Right cardiac atrium (tissue), 5 donors: ENCODE measurements around the gene HOXB7. TPM values are rescaled to one million over a fixed set of nuclear protein-coding genes. Genes with fewer than 3 reads are reported as not detected.

ENCODE experiments used
- ATAC-seq, 2 donors: fragments of 200-7000 bp; cut with Tn5 transposase; one replicate each; pipeline versions ENCODE4 v1.8.0 to v1.9.1; 2020; ENCODE audit warnings: moderate library complexity in 2 of 2, mild to moderate bottlenecking in 1 of 2
- DNase-seq, 3 donors: peaks; one replicate each; pipeline ENCODE4 v3.0.0-alpha.2; 2020
- H3K27ac ChIP-seq: one replicate; pipeline ENCODE4 v1.5.1; 2013; ENCODE audit warnings: mild to moderate bottlenecking, low read length, control low read depth, moderate library complexity
- H3K27me3 ChIP-seq: one replicate; pipeline ENCODE4 v1.6.1; 2013; ENCODE audit not compliant: control insufficient read depth, insufficient read depth
- H3K4me1 ChIP-seq: one replicate; pipeline ENCODE4 v1.6.1; 2013; ENCODE audit warnings: low read length; ENCODE audit not compliant: control insufficient read depth, insufficient read depth
- H3K4me3 ChIP-seq: one replicate; pipeline ENCODE4 v1.5.1; 2013; ENCODE audit warnings: low read length, control low read depth
- H3K9me3 ChIP-seq: one replicate; pipeline ENCODE4 v1.6.1; 2013; ENCODE audit warnings: low read length; ENCODE audit not compliant: control insufficient read depth
- WGBS: extraction: QIAGEN DNeasy Blood & Tissue Kit; methylation state at CpG from one replicate; pipeline ENCODE4 v1.1.7; 2013; 5-methylcytosine and 5-hydroxymethylcytosine counted together
- intact Hi-C, 4 donors: fragments of 100-400 bp; cut with DNase I; formaldehyde crosslinking; loops; one replicate each; pipeline versions ENCODE4 v1.11.0 to v1.14.0; 2022 to 2023
- polyA plus RNA-seq: library from polyadenylated mRNA; stranded (reverse); fragments of 200-250 nt; gene quantifications from one replicate; pipeline ENCODE4 v1.2.3, GENCODE V29; 2013
- total RNA-seq, 4 donors: library from RNA; stranded (reverse); fragmentation: NEBNext Ultra II Directional; extraction: Animal tissue kit (Norgen Biotek cat#: 25700); gene quantifications; one replicate each; pipeline ENCODE4 v1.2.1, GENCODE V29; 2021
- donor health status: healthy with polysubstance abuse.
- donor health status: DM: no; HTN: yes; CAD: no.
- donor health status: DM: no; HTN: no; CAD: no.
- donor health status: DM: no; HTN: yes; CAD: no; lungs with severe emphysema.
- donor health status: DM: yes; HTN: yes; CAD: no.

Gene HOXB7
- total and polyA plus RNA-seq, 5 donors, result 0.48 to 0.80 (median 0.50) TPM

GRCh38 chr17:48612456-48612853 lies 1.6 kb upstream of the HOXB7 start:
- ATAC-seq (no peak), DNase-seq (no peak)
- H3K4me3 ChIP-seq, result peak overlapping the region; percentile 47
- intact Hi-C loops, result loop anchor here in 2 of 4 donors (10.0 kb wide), 2 partner anchors 308 to 588 kb away; no protein-coding TSS in a partner anchor
- H3K27me3 ChIP-seq, result no peaks in the 10 kb centered on the region
- H3K4me1 ChIP-seq, result no peaks in the 10 kb centered on the region
- WGBS, result 2% methylated on average over 15 of the region's 15 CpGs
- no peaks in the 10 kb centered on the region for H3K9me3 ChIP-seq
- no peak overlapping the region for H3K27ac ChIP-seq

GRCh38 chr17:48611681-48612455 lies 1.1 kb upstream of the HOXB7 start:
- H3K9me3 ChIP-seq, result no peaks in the 10 kb centered on the region
- H3K27ac ChIP-seq, result no peak overlapping the region
- no peaks in the 10 kb centered on the region for H3K4me1 ChIP-seq
- no peak for ATAC-seq
- WGBS, result 4% methylated on average over 36 of the region's 36 CpGs
- no peaks in the 10 kb centered on the region for H3K27me3 ChIP-seq
- peak overlapping the region; percentile 16 for H3K4me3 ChIP-seq
- DNase-seq, result no peak
- intact Hi-C loops, result loop anchor here in 2 of 4 donors (10.0 kb wide), 2 partner anchors 307 to 587 kb away; no protein-coding TSS in a partner anchor

GRCh38 chr17:48611213-48611612 lies 396 bp upstream of the HOXB7 start:
- DNase-seq (no peak), ATAC-seq (no peak)
- H3K4me3 ChIP-seq, result peak overlapping the region; percentile 16
- no peak overlapping the region for H3K27ac ChIP-seq
- intact Hi-C loops, result loop anchor here in 2 of 4 donors (10.0 kb wide), 2 partner anchors 306 to 586 kb away; no protein-coding TSS in a partner anchor
- H3K27me3 ChIP-seq, result no peaks in the 10 kb centered on the region
- H3K4me1 ChIP-seq, result no peaks in the 10 kb centered on the region
- no peaks in the 10 kb centered on the region for H3K9me3 ChIP-seq
- WGBS, result 5% methylated on average over 22 of the region's 22 CpGs

GRCh38 chr17:48609759-48610281 lies 997 bp downstream of the HOXB7 start:
- DNase-seq (no peak), ATAC-seq (no peak)
- intact Hi-C loops, result loop anchor here in 2 of 4 donors (10.0 kb wide), 2 partner anchors 305 to 585 kb away; no protein-coding TSS in a partner anchor
- H3K9me3 ChIP-seq, result no peaks in the 10 kb centered on the region
- H3K27me3 ChIP-seq, result peaks cover 3% of the 10 kb centered on the region
- WGBS, result 7% methylated on average over 15 of the region's 15 CpGs
- no peak overlapping the region for H3K27ac ChIP-seq
- peak overlapping the region; percentile 16 for H3K4me3 ChIP-seq
- no peaks in the 10 kb centered on the region for H3K4me1 ChIP-seq

GRCh38 chr17:48609033-48609432 lies 1.8 kb downstream of the HOXB7 start:
- Histone ChIP-seq H3K4me3 (no peak overlapping the region), H3K27me3 (peaks cover 3% of the 10 kb centered on the region), H3K4me1 (no peaks in the 10 kb centered on the region), H3K27ac (no peak overlapping the region), H3K9me3 (no peaks in the 10 kb centered on the region)
- ATAC-seq (no peak), DNase-seq (no peak)
- intact Hi-C loops, result no loop called here

GRCh38 chr17:48608494-48608834 lies 2.4 kb downstream of the HOXB7 start:
- no peak for ATAC-seq
- Histone ChIP-seq H3K4me3 (no peak overlapping the region), H3K27ac (no peak overlapping the region), H3K4me1 (no peaks in the 10 kb centered on the region), H3K9me3 (no peaks in the 10 kb centered on the region), H3K27me3 (peaks cover 3% of the 10 kb centered on the region)
- intact Hi-C loops, result no loop called here
- DNase-seq, result no peak
- 73% methylated on average over 1 of the region's 1 CpG for WGBS

GRCh38 chr17:48606892-48607614 lies 3.8 kb downstream of the HOXB7 start:
- Histone ChIP-seq H3K4me1 (no peaks in the 10 kb centered on the region), H3K9me3 (no peaks in the 10 kb centered on the region), H3K27me3 (peaks cover 3% of the 10 kb centered on the region), H3K4me3 (no peak overlapping the region), H3K27ac (no peak overlapping the region)
- WGBS, result 37% methylated on average over 9 of the region's 9 CpGs
- DNase-seq, result no peak
- intact Hi-C loops, result no loop called here
- ATAC-seq, result no peak

- ATAC-seq (no peak), DNase-seq (no peak)
- WGBS, result 30% methylated on average over 41 of the region's 41 CpGs
- Histone ChIP-seq H3K9me3 (no peaks in the 10 kb centered on the region), H3K4me1 (no peaks in the 10 kb centered on the region), H3K27me3 (peaks cover 3% of the 10 kb centered on the region), H3K27ac (no peak overlapping the region), H3K4me3 (no peak overlapping the region)
- intact Hi-C loops, result no loop called here
These were observed 4.6 kb downstream of the HOXB7 start for GRCh38 chr17:48605991-48606891.

- peaks cover 3% of the 10 kb centered on the region for H3K27me3 ChIP-seq
- no peak for DNase-seq
- no peaks in the 10 kb centered on the region for H3K9me3 ChIP-seq
- intact Hi-C loops, result no loop called here
- no peak overlapping the region for H3K4me3 ChIP-seq
- 18% methylated on average over 10 of the region's 10 CpGs for WGBS
- no peaks in the 10 kb centered on the region for H3K4me1 ChIP-seq
- ATAC-seq, result no peak
- no peak overlapping the region for H3K27ac ChIP-seq
These were observed 5.4 kb downstream of the HOXB7 start for GRCh38 chr17:48605409-48605919.

GRCh38 chr17:48604770-48605329 lies 6.0 kb downstream of the HOXB7 start, which contains the start of gene HOXB6:
HOXB6 (minus strand) TSS chr17:48604986; CDS start chr17:48598150, 6,836 bp downstream.
- ATAC-seq (no peak), DNase-seq (no peak)
- Histone ChIP-seq H3K27me3 (peaks cover 3% of the 10 kb centered on the region), H3K4me1 (no peaks in the 10 kb centered on the region), H3K4me3 (no peak within 1 kb of the TSS), H3K27ac (no peak within 1 kb of the TSS), H3K9me3 (no peaks in the 10 kb centered on the region)
- 19% methylated on average over 16 of the region's 16 CpGs for WGBS
- intact Hi-C loops, result no loop called here
